Mesodermal cell (in vitro differentiated cells): Measurements from ENCODE around the gene SMIM26.

Source experiments
- H3K27ac ChIP-seq: 2 replicates; pipeline ENCODE4 v1.7.0; 2013; ENCODE audit warnings: mild to moderate bottlenecking, low read depth, low read length, moderate library complexity; ENCODE audit not compliant: severe bottlenecking
- H3K36me3 ChIP-seq: 2 replicates; pipeline ENCODE4 v1.7.1; 2013; ENCODE audit warnings: mild to moderate bottlenecking, low read length, moderate library complexity; ENCODE audit not compliant: control insufficient read depth, insufficient read depth
- H3K4me1 ChIP-seq: one replicate; pipeline ENCODE4 v1.7.1; 2013; ENCODE audit warnings: mild to moderate bottlenecking, low read length; ENCODE audit not compliant: insufficient read depth, control insufficient read depth, poor library complexity, severe bottlenecking
- H3K4me3 ChIP-seq: 2 replicates; pipeline ENCODE4 v1.7.0; 2013; ENCODE audit warnings: low read length, control low read depth, mild to moderate bottlenecking; ENCODE audit not compliant: insufficient read depth, poor library complexity, severe bottlenecking; ENCODE audit errors: extremely low read depth
- H3K9me3 ChIP-seq: 2 replicates; pipeline ENCODE4 v1.7.1; 2013; ENCODE audit warnings: mild to moderate bottlenecking, low read length, moderate library complexity; ENCODE audit not compliant: control insufficient read depth
- WGBS, 2 experiments: methylation state at CpG; one replicate each; pipeline ENCODE4 v1.1.5; 2013; ENCODE audit warnings: missing lambda C conversion rate in 2 of 2; ENCODE audit not compliant: insufficient coverage in 2 of 2; 5-methylcytosine and 5-hydroxymethylcytosine counted together

Gene SMIM26

DNA sequence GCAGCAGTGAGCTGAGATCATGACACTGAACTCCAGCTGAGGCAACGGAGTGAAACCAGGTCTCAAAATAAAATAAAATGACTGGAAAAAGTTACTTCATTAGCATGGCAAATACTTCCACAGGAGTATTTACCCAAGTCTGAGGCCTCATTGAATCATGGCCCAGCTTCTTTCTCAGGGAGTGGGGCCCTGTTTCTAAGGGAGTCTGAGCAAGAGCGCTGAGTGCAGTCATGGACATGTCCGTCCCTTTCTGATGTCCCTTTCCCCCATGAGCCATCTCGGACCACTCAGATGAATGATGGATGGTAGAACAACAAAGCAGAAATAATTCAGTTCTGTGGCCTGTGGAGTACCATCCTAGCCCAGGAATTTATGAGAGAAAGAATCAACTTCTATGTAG is 12.8 kb downstream of the SMIM26 start:
- H3K4me1 ChIP-seq = peaks cover under 1% of the 10 kb centered on the region
- no peak overlapping the region for H3K4me3 ChIP-seq
- H3K9me3 ChIP-seq = no peaks in the 10 kb centered on the region
- H3K36me3 ChIP-seq = no peaks in the 10 kb centered on the region
- 85 to 94% methylated on average over 2 of the region's 4 CpGs for WGBS, 2 experiments
- H3K27ac ChIP-seq = no peak overlapping the region

DNA sequence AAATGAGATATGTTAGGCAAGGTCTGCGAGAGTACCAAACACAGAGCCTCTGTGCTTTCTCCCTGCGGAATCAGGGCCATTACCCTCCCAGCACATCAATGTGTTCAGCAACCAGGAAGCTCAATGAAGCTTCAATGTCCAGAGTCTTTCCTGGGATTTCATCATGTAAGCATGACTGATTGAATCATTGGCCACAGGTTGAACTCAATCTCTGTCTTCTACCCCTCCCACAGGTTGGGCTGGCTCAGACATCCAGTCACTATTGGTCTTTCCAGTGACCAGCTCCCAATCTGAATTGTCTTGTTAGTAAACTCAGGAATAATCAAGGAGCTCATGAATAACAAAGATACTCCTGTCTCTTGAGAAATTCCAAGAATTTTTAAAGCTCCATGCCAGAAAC is 17.9 kb downstream of the SMIM26 start:
- 84 to 93% methylated on average over 2 of the region's 2 CpGs for WGBS, 2 experiments
- Histone ChIP-seq H3K27ac (no peak overlapping the region), H3K36me3 (no peaks in the 10 kb centered on the region), H3K4me3 (no peak overlapping the region), H3K9me3 (no peaks in the 10 kb centered on the region), H3K4me1 (peaks cover 5% of the 10 kb centered on the region)

DNA sequence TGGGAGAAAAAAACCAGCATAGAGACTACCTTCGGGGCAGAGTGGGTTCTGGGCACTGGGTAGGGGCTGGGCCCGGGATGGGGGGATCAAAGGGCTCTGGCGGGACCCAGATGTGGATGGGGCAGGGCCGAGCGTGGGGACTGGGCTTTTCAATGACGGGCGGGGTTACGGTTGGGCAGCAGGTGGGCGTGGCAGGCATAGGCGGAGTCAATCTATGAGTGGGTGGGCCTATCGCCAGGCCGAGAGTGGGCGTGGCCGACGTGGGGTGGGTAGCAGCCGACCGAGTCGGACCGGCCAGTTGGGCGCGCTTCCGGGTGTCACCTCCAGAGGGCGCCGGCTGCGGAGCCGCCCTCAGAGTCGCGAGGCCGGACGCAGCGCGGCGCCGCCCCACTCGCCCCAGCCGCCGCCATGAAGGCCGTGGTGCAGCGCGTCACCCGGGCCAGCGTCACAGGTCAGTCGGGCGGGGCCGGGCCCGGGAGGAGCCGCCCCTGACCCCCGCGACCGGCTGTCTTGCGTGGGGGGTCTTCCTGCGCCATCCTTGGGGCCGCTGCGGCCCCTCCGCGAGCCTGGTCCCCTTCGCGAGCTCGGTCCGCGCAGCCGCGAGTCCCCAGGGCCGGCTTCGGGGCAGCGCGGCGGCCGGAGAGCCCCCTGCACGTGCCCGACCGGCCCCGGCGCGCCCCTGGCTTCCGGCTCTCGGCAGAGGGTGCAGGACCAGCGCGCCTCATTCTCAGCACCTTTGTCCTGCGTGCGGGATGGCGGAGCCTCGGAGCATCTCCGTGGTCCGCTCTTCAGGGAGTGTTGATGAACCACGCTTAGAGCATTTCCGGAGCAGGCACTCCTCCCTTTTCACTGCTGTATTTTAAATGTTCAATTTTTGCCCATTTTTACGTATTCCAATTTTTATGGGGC is 20.7 kb downstream of the SMIM26 start, which contains the start of gene DTD1:
Gene DTD1 (plus strand): TSS at position 390 of the 909 bp plus-strand sequence. CDS start 19 bp downstream, at position 409.
- H3K4me1 ChIP-seq = peaks cover 5% of the 10 kb centered on the region
- 1% methylated on average over 61 to 70 of the region's 88 CpGs for WGBS, 2 experiments
- no peaks in the 10 kb centered on the region for H3K36me3 ChIP-seq
- H3K9me3 ChIP-seq = no peaks in the 10 kb centered on the region
- peak within 1 kb of the TSS; percentile 67 for H3K4me3 ChIP-seq
- H3K27ac ChIP-seq = peak within 1 kb of the TSS; percentile 66

DNA sequence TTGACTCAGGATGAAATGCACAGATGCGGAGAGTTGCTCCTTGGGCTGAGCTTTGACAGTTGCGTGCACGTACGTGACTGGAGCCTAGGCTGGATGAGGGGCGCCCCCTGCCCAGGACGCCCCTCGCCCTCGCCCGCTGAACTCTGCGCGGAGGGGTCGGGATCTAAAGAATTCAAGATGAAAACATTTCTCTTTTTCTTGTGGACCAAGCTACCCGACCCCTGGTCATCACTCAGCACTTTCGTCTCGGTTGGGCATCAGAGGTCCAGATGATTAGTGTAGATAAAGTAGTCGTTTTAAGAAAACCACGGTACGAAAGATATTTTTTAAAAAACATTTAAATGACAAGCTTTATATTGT is 21.3 kb downstream of the SMIM26 start:
- peak overlapping the region; percentile 66 for H3K27ac ChIP-seq
- peak overlapping the region; percentile 67 for H3K4me3 ChIP-seq
- no peaks in the 10 kb centered on the region for H3K9me3 ChIP-seq
- WGBS, 2 experiments = 4 to 5% methylated on average over 6 of the region's 18 CpGs
- H3K4me1 ChIP-seq = peaks cover 5% of the 10 kb centered on the region
- no peaks in the 10 kb centered on the region for H3K36me3 ChIP-seq

DNA sequence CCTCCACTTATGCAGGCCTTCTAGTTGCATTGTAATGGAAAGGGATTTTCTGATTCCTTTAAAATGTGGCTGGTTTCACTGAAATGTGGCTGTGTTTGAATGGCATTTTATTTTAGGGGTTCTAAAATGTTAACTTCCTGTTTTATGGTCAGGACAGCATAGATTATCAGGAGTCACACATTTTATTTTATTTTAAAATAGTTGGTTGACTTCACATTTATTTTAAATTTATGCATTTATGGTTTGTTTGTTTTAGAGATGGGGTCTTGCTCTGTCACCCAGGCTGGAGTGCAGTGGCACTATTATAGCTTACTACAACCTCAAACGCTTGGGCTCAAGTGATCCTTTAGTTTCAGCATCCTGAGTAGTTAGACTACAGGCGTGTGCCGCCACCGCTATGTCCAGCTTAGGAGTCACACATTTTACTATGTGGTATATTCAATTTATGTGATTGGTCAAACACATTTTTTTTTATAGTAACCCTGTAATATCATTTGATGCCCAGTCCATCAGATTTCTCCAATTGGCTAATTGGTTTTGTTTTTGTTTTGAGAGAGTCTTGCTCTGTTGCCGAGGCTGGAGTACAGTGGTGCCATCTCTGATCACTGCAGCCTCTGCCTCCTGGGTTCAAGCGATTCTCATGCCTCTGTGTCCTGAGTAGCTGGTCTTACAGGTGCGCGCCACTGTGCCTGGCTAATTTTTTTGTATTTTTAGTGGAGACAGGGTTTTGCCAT is 22.9 kb downstream of the SMIM26 start:
- H3K4me3 ChIP-seq = no peak overlapping the region
- H3K4me1 ChIP-seq = peaks cover 3% of the 10 kb centered on the region
- WGBS, 2 experiments = 80 to 86% methylated on average over 3 to 4 of the region's 8 CpGs
- no peaks in the 10 kb centered on the region for H3K9me3 ChIP-seq
- H3K36me3 ChIP-seq = peaks cover 9% of the 10 kb centered on the region
- H3K27ac ChIP-seq = no peak overlapping the region

DNA sequence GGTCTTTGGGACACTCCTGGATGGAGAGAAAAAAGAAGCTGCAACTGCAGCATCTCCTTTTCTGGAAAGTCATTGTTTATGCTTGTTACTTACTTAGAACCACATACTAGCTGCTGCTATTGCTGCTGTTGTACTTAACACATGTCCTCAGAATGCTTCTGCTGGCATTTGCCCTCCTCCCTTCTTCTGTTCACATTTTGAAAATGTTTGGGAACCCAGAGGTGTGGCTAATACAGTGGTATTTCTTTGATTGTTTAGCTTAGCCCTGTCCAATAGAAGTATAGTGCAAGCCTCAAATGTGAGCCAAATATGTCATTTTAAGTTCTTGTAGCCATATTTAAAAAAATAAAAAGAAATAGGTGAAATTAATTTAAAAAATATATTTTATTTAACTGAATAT is 29.0 kb downstream of the SMIM26 start:
- no peak overlapping the region for H3K27ac ChIP-seq
- no peaks in the 10 kb centered on the region for H3K9me3 ChIP-seq
- H3K4me3 ChIP-seq = no peak overlapping the region
- no peaks in the 10 kb centered on the region for H3K4me1 ChIP-seq
- H3K36me3 ChIP-seq = peaks cover 30% of the 10 kb centered on the region

DNA sequence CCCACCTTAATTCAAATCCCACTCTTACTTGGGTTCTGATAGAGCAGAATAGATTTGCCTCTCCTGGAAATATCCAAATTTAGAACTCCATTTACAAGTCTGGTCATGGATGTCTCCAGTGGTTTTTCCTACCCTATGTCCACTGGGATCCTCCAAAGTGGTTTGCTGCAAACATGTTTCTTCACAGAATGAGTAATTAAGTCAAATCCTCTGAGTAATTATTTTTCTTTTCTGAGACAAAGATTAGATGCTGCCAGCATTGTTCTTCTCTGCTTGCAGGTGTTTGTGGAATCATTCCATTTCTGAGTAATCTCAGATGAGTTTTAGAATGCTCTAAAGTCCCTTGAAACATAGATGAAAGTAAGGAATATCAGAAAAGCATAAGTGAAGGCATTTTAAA is 42.5 kb downstream of the SMIM26 start:
- no peak overlapping the region for H3K27ac ChIP-seq
- no peak overlapping the region for H3K4me3 ChIP-seq
- no peaks in the 10 kb centered on the region for H3K4me1 ChIP-seq
- H3K9me3 ChIP-seq = no peaks in the 10 kb centered on the region
- no peaks in the 10 kb centered on the region for H3K36me3 ChIP-seq

DNA sequence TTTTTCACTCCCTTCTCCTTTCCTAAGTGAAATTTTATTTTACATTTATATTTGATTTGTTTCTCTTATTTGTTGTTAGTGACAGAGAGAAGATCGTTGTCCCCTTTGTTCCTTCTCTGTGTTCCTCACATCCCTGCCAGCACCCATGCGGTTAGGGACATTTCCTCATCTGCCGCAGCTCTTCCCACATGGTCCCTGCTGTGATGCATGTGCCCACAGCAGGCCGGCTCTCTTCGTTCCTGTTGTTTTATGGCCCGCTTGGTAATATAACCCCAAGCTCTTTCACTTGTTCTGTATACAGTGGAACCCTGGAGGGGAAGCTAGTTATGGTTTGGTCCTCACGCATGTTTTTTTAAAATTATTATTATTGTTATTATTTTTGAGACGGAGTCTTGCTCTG is 44.3 kb downstream of the SMIM26 start:
- Histone ChIP-seq H3K4me3 (no peak overlapping the region), H3K4me1 (no peaks in the 10 kb centered on the region), H3K27ac (no peak overlapping the region), H3K36me3 (no peaks in the 10 kb centered on the region), H3K9me3 (no peaks in the 10 kb centered on the region)
- WGBS, 2 experiments = 26 to 92% methylated on average over 3 to 4 of the region's 8 CpGs

DNA sequence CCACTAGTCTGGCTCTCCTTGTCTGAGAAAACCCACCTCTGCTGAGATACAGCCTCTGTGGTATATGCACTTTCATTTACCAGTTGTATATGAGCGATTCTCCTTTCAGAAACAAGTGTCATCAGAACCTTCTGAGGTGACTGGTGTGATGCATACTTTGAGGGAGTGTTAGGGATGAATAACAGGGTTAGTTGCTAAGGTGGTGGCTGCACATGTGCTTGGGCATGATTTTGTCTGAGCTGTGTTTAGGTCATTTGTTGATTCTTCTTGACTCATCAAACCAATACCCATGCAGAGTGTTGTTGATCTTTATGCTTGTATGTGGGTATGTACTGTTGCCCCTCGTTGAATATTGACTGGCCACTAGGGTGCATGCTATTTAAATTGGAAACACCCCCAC is 46.3 kb downstream of the SMIM26 start:
- no peak overlapping the region for H3K27ac ChIP-seq
- no peaks in the 10 kb centered on the region for H3K36me3 ChIP-seq
- no peaks in the 10 kb centered on the region for H3K9me3 ChIP-seq
- H3K4me1 ChIP-seq = no peaks in the 10 kb centered on the region
- H3K4me3 ChIP-seq = no peak overlapping the region
- 100% methylated on average over 1 of the region's 2 CpGs; no CpG with 5 or more reads in 1 of the 2 experiments for WGBS, 2 experiments

DNA sequence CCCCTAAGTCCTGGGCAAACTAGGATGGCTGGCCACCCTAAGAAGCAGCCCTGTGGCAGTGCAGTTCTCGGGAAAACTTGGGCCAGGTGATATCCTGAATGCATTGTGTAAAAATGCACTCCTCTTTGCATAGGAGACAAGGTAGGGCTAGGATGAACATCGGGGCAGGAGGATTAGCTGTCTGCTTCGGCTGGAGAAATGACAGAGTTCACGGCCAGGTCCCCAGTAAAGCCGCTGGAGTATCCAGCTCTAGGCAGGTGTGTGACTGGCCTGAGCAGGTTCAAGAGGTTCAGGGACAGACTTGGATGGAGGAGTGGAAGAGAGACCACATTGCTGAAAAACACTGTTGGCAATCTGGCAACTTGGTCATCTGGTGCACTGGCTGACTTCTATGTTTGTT is 47.0 kb downstream of the SMIM26 start:
- Histone ChIP-seq H3K9me3 (no peaks in the 10 kb centered on the region), H3K4me3 (no peak overlapping the region), H3K27ac (no peak overlapping the region), H3K36me3 (no peaks in the 10 kb centered on the region), H3K4me1 (no peaks in the 10 kb centered on the region)
- WGBS, 2 experiments = 85 to 93% methylated on average over 5 of the region's 5 CpGs
